B cell (primary cell): ENCODE results near the gene ANGPTL5. TPM values are rescaled to one million over a fixed set of nuclear protein-coding genes. Genes with fewer than 3 reads are reported as not detected.

Experiments
- ATAC-seq: fragments of 200-7000 bp; cut with Tn5 transposase; one replicate; pipeline ENCODE4 v1.10.0; 2021; ENCODE audit warnings: low read depth, mild to moderate bottlenecking, moderate number of reproducible peaks, moderate library complexity
- CTCF ChIA-PET: fragments of 350-600 bp; sonication (Branson Sonifier 250); formaldehyde crosslinking; loops from one replicate; lab custom pipeline; 2021; ENCODE audit warnings: antibody characterized with exemption, inconsistent platforms; lab: Charles Lee
- POLR2A ChIA-PET: fragments of 350-600 bp; sonication (Branson Sonifier 250); formaldehyde crosslinking; loops from one replicate; lab custom pipeline; 2021; ENCODE audit warnings: antibody characterized with exemption; lab: Charles Lee
- DNase-seq: peaks from one replicate; pipeline ENCODE4 v3.0.0; 2013
- H2AFZ ChIP-seq: 2 replicates; pipeline ENCODE4 v1.6.1; 2012; ENCODE audit warnings: mild to moderate bottlenecking, low read depth, low read length; ENCODE audit not compliant: insufficient read depth, poor library complexity, severe bottlenecking
- H3K27ac ChIP-seq, 2 donors: 1 replicate in 1 of 2; 2 replicates in 1 of 2; pipeline ENCODE4 v1.5.1; 2012 to 2013; ENCODE audit warnings: low read length in 2 of 2, mild to moderate bottlenecking in 2 of 2, moderate library complexity in 1 of 2
- H3K27me3 ChIP-seq, 4 experiments: fragments of 200-600 bp in 1 of 4; sonication (generic) in 1 of 4; replicated peaks in 1 of 4; 1 replicate in 2 of 4; 2 replicates in 2 of 4; pipeline versions ENCODE4 v1.6.1 to v1.7.0; 2013 to 2016; ENCODE audit warnings: low read length in 3 of 4, mild to moderate bottlenecking in 2 of 4, mixed read lengths in 1 of 4, moderate library complexity in 1 of 4; ENCODE audit not compliant: insufficient read depth in 4 of 4, control insufficient read depth in 3 of 4; ENCODE audit errors: control extremely low read depth in 1 of 4
- H3K36me3 ChIP-seq, 2 experiments: replicated peaks in 1 of 2; 1 replicate in 1 of 2; 2 replicates in 1 of 2; pipeline versions ENCODE4 v1.6.1 to v1.7.1; 2013; ENCODE audit warnings: low read length in 1 of 2; ENCODE audit not compliant: insufficient read depth in 2 of 2, control insufficient read depth in 1 of 2; ENCODE audit errors: control extremely low read depth in 1 of 2, extremely low read depth in 1 of 2
- H3K4me1 ChIP-seq, 2 donors: fragments of 200-600 bp in 1 of 2; sonication (generic) in 1 of 2; 1 replicate in 1 of 2; 2 replicates in 1 of 2; pipeline versions ENCODE4 v1.5.1 to v1.6.1; 2013 to 2017; ENCODE audit warnings: low read length in 2 of 2; ENCODE audit not compliant: control insufficient read depth in 2 of 2, insufficient read depth in 2 of 2
- H3K4me2 ChIP-seq: replicated peaks from 2 replicates; pipeline ENCODE3; 2012; ENCODE audit warnings: mild to moderate bottlenecking, low read depth, low read length; ENCODE audit not compliant: poor library complexity, severe bottlenecking
- H3K4me3 ChIP-seq, 5 experiments: fragments of 200-600 bp in 1 of 5; sonication (generic) in 1 of 5; 1 replicate in 3 of 5; 2 replicates in 2 of 5; pipeline versions ENCODE4 v1.5.1 to v1.7.0; 2011 to 2016; ENCODE audit warnings: low read length in 4 of 5, mild to moderate bottlenecking in 4 of 5, low read depth in 2 of 5, control low read depth in 1 of 5, moderate library complexity in 1 of 5; ENCODE audit not compliant: insufficient read depth in 1 of 5; ENCODE audit errors: control extremely low read depth in 1 of 5, extremely low read depth in 1 of 5
- H3K79me2 ChIP-seq: fragments of 200-600 bp; sonication (generic); one replicate; pipeline ENCODE4 v1.6.0; 2016; ENCODE audit warnings: low read length; ENCODE audit not compliant: control insufficient read depth, insufficient read depth
- H3K9ac ChIP-seq: fragments of 200-600 bp; sonication (generic); 2 replicates; pipeline ENCODE4 v1.6.1; 2017; ENCODE audit warnings: mild to moderate bottlenecking, low read length, moderate library complexity
- H3K9me3 ChIP-seq, 3 donors: one replicate each; pipeline versions ENCODE4 v1.6.1 to v1.7.1; 2013; ENCODE audit warnings: low read length in 2 of 3; ENCODE audit not compliant: control insufficient read depth in 2 of 3, insufficient read depth in 1 of 3; ENCODE audit errors: control extremely low read depth in 1 of 3
- H4K20me1 ChIP-seq: 2 replicates; pipeline ENCODE4 v1.6.0; 2012; ENCODE audit warnings: mild to moderate bottlenecking, low read length; ENCODE audit not compliant: insufficient read depth, control insufficient read depth, poor library complexity, severe bottlenecking
- H3K27ac Mint-ChIP-seq: one replicate; pipeline ENCODE4 v1.8.0; 2021; ENCODE audit warnings: mixed read lengths
- H3K27me3 Mint-ChIP-seq: one replicate; pipeline ENCODE4 v1.8.0; 2021; ENCODE audit warnings: mixed read lengths
- H3K4me1 Mint-ChIP-seq: one replicate; pipeline ENCODE4 v1.8.0; 2021; ENCODE audit warnings: mixed read lengths
- H3K4me3 Mint-ChIP-seq: one replicate; pipeline ENCODE4 v1.8.0; 2021; ENCODE audit warnings: mixed read lengths
- H3K9me3 Mint-ChIP-seq: one replicate; pipeline ENCODE4 v1.8.0; 2022; ENCODE audit warnings: mixed read lengths; ENCODE audit not compliant: insufficient read depth
- EZH2 ChIP-seq: IDR thresholded peaks from 2 replicates; pipeline ENCODE4 v1.6.1; 2012; ENCODE audit warnings: borderline replicate concordance, low read depth, mild to moderate bottlenecking, moderate library complexity, low read length; ENCODE audit not compliant: insufficient read depth, poor library complexity, severe bottlenecking
- WGBS: methylation state at CpG from one replicate; pipeline ENCODE4 v1.1.5; 2013; ENCODE audit warnings: missing lambda C conversion rate; ENCODE audit not compliant: insufficient coverage; 5-methylcytosine and 5-hydroxymethylcytosine counted together
- intact Hi-C: fragments of 100-400 bp; cut with micrococcal nuclease; formaldehyde crosslinking; loops from one replicate; pipeline ENCODE4 v1.10.0; 2022
- polyA plus RNA-seq: library from polyadenylated mRNA; depleted of rRNA; stranded (reverse); fragments of >200 nt; gene quantifications from 2 replicates; pipeline ENCODE4 v1.2.3, GENCODE V29; 2012
- total RNA-seq, 2 donors: library from RNA; stranded (reverse); fragments of 120-200 nt in 1 of 2; gene quantifications; 1 replicate in 1 of 2; 2 replicates in 1 of 2; pipeline versions ENCODE4 v1.2.3 to v1.2.4, GENCODE V29; 2013 to 2022
- TF ChIP-seq, protein P1 (sequence below): fragments of 200-600 bp; IDR thresholded peaks from one replicate; pipeline ENCODE4 v1.8.0; 2022; ENCODE audit warnings: antibody characterized with exemption, mild to moderate bottlenecking

ANGPTL5 gene
- total and polyA plus RNA-seq, 2 donors (not counting 1 experiment from before 2014, with no cell fraction given): not detected

- Mint-ChIP-seq H3K4me3 (no peak overlapping the region), H3K27ac (no peak overlapping the region), H3K4me1 (no peaks in the 10 kb centered on the region), H3K9me3 (no peaks in the 10 kb centered on the region), H3K27me3 (peaks cover 31% of the 10 kb centered on the region)
- H3K4me2 ChIP-seq: no peak overlapping the region
- H3K4me3 ChIP-seq: no peak overlapping the region
- ATAC-seq: no peak
- CTCF ChIA-PET: interaction anchor here (1.0 to 11.1 kb wide), 3 partner anchors 14 to 746 kb away, joined by 3 to 423 read pairs (median 3); no protein-coding TSS in a partner anchor
- no peak for DNase-seq
- H3K27ac ChIP-seq: no peak overlapping the region
- no peaks in the 10 kb centered on the region for H3K79me2 ChIP-seq
- 80% methylated on average over 2 of the region's 5 CpGs for WGBS
- H3K36me3 ChIP-seq: no peaks in the 10 kb centered on the region
- POLR2A ChIA-PET: no interaction called here
- no peak overlapping the region for H3K9ac ChIP-seq
- no peaks in the 10 kb centered on the region for H3K9me3 ChIP-seq
- H3K4me1 ChIP-seq: no peaks in the 10 kb centered on the region
- intact Hi-C loops: no loop called here
- no peak for TF ChIP-seq EZH2
- TF ChIP-seq, protein P1, sequence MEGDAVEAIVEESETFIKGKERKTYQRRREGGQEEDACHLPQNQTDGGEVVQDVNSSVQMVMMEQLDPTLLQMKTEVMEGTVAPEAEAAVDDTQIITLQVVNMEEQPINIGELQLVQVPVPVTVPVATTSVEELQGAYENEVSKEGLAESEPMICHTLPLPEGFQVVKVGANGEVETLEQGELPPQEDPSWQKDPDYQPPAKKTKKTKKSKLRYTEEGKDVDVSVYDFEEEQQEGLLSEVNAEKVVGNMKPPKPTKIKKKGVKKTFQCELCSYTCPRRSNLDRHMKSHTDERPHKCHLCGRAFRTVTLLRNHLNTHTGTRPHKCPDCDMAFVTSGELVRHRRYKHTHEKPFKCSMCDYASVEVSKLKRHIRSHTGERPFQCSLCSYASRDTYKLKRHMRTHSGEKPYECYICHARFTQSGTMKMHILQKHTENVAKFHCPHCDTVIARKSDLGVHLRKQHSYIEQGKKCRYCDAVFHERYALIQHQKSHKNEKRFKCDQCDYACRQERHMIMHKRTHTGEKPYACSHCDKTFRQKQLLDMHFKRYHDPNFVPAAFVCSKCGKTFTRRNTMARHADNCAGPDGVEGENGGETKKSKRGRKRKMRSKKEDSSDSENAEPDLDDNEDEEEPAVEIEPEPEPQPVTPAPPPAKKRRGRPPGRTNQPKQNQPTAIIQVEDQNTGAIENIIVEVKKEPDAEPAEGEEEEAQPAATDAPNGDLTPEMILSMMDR: no peak
- H2AFZ ChIP-seq: no peak overlapping the region
- H4K20me1 ChIP-seq: no peaks in the 10 kb centered on the region
- H3K27me3 ChIP-seq: peaks cover 0 to 7% (median 3%) of the 10 kb centered on the region in 4 experiments
Observed at GRCh38 chr11:101866619-101867491, 49.5 kb downstream of the ANGPTL5 start.

DNA sequence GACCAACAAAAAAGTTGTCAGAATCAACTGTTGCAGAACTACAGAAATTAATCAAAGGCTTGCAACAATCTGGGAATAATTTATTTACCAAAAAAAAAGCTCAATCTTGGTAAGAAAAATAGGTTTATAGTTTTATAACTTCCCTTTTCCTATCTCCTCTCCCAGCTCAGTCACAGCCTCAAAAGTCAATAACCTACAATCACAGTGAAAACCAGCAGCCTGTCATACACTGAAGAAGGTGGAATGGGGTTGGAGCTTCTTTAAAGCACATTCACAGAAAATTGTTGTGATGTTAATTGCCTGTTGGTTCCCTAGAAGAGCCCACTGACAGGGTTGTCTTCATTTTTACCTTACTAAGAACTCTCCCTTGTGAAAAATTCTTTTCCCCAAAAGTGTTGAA lies 52.2 kb downstream of the ANGPTL5 start:
- no peaks in the 10 kb centered on the region for H3K4me1 Mint-ChIP-seq
- Histone ChIP-seq H3K4me1 (no peaks in the 10 kb centered on the region), H3K27ac (no peak overlapping the region), H3K36me3 (no peaks in the 10 kb centered on the region), H3K9ac (no peak overlapping the region), H3K4me2 (no peak overlapping the region), H3K79me2 (no peaks in the 10 kb centered on the region), H3K9me3 (no peaks in the 10 kb centered on the region), H2AFZ (no peak overlapping the region), H3K4me3 (no peak overlapping the region), H4K20me1 (no peaks in the 10 kb centered on the region), H3K27me3 (peaks cover 0 to 9% (median 3%) of the 10 kb centered on the region in 4 experiments)
- intact Hi-C loops: no loop called here
- no peaks in the 10 kb centered on the region for H3K9me3 Mint-ChIP-seq
- ATAC-seq: no peak
- no peak overlapping the region for H3K4me3 Mint-ChIP-seq
- ChIA-PET CTCF (interaction anchor here (1.2 to 11.1 kb wide), 5 partner anchors 14 to 165 kb away, joined by 3 to 423 read pairs (median 5); no protein-coding TSS in a partner anchor), POLR2A (no interaction called here)
- no peak overlapping the region for H3K27ac Mint-ChIP-seq
- TF ChIP-seq, protein P1: no peak
- TF ChIP-seq EZH2: no peak
- no peak for DNase-seq
- peaks cover 31% of the 10 kb centered on the region for H3K27me3 Mint-ChIP-seq
